GM12864 (cell line): ENCODE data around the gene CFAP46.
"Not testable (repeated sequence)": the region's sequence is repeated elsewhere in the genome, so short reads cannot be mapped to it uniquely, and the experiment has no call there.

Experiments used
- DNase-seq: peaks from one replicate; pipeline ENCODE4 v3.0.0-alpha.2; 2011; ENCODE audit warnings: low read depth
- H3K4me3 ChIP-seq: 2 replicates; pipeline ENCODE4 v1.5.1; 2011; ENCODE audit warnings: mild to moderate bottlenecking, low read depth, low read length, control low read depth
- CTCF ChIP-seq: IDR thresholded peaks from 2 replicates; pipeline ENCODE4 v1.5.1; 2011; ENCODE audit warnings: low read depth, mild to moderate bottlenecking, moderate library complexity, low read length, control low read depth, inconsistent platforms; ENCODE audit errors: missing control alignments

The CFAP46 gene

GRCh38 chr10:132847856-132848255 is 94.5 kb downstream of the CFAP46 start:
- TF ChIP-seq CTCF = no peak
- no peak for DNase-seq
- H3K4me3 ChIP-seq = no peak overlapping the region

- H3K4me3 ChIP-seq = no peak overlapping the region
- no peak for DNase-seq
Observed at GRCh38 chr10:132847416-132847777, 95.0 kb downstream of the CFAP46 start.

GRCh38 chr10:132846631-132847415 is 95.5 kb downstream of the CFAP46 start:
- no peak for DNase-seq
- no peak overlapping the region for H3K4me3 ChIP-seq
- no peak for TF ChIP-seq CTCF

More at GRCh38 chr10:132847416-132847777, 95.0 kb downstream of the CFAP46 start:
- no peak for TF ChIP-seq CTCF

GRCh38 chr10:132845780-132846595 is 96.4 kb downstream of the CFAP46 start:
- no peak for DNase-seq
- H3K4me3 ChIP-seq = no peak overlapping the region
- no peak for TF ChIP-seq CTCF

GRCh38 chr10:132845041-132845551 is 97.3 kb downstream of the CFAP46 start:
- no peak for TF ChIP-seq CTCF
- no peak for DNase-seq
- H3K4me3 ChIP-seq = no peak overlapping the region

- TF ChIP-seq CTCF = no peak
- H3K4me3 ChIP-seq = no peak overlapping the region
- DNase-seq = no peak
Observed at GRCh38 chr10:132844069-132844809, 98.1 kb downstream of the CFAP46 start.

- not testable (repeated sequence) for DNase-seq, H3K4me3 ChIP-seq
Observed at GRCh38 chr10:132843276-132843675, 99.1 kb downstream of the CFAP46 start.
